Mucosa of descending colon (tissue), 3 donors: ENCODE results near the gene GLDN. TPM values are rescaled to one million over a fixed set of nuclear protein-coding genes. Genes with fewer than 3 reads are reported as not detected.
"Not testable (repeated sequence)": the region's sequence is repeated elsewhere in the genome, so short reads cannot be mapped to it uniquely, and the experiment has no call there.

ENCODE experiments used
- ATAC-seq: fragments of 200-7000 bp; cut with Tn5 transposase; one replicate; pipeline ENCODE4 v1.9.1; 2020; ENCODE audit warnings: mild to moderate bottlenecking, moderate library complexity
- DNase-seq, 3 donors: peaks; one replicate each; pipeline ENCODE4 v3.0.0-alpha.2; 2020
- H3K36me3 ChIP-seq: fragments of 200-600 bp; one replicate; pipeline ENCODE4 v1.8.0; 2021; ENCODE audit warnings: low read depth, mild to moderate bottlenecking
- H3K4me1 ChIP-seq: fragments of 200-600 bp; one replicate; pipeline ENCODE4 v1.8.0; 2021; ENCODE audit warnings: low read depth, mild to moderate bottlenecking
- H3K4me3 ChIP-seq: fragments of 200-600 bp; one replicate; pipeline ENCODE4 v1.8.0; 2021; ENCODE audit warnings: mild to moderate bottlenecking
- H3K9me3 ChIP-seq: fragments of 200-600 bp; one replicate; pipeline ENCODE4 v1.8.0; 2021; ENCODE audit warnings: mild to moderate bottlenecking
- CTCF ChIP-seq: fragments of 200-600 bp; IDR thresholded peaks from one replicate; pipeline ENCODE4 v1.8.0; 2022; ENCODE audit warnings: antibody characterized with exemption, mild to moderate bottlenecking
- intact Hi-C, 2 donors: fragments of 100-400 bp; cut with DNase I in 1 of 2; cut with micrococcal nuclease in 1 of 2; formaldehyde crosslinking; loops; one replicate each; pipeline versions ENCODE4 v1.11.0 to v1.11.1; 2022; cut with DNase I, micrococcal nuclease
- total RNA-seq, 3 donors: library from RNA; stranded (reverse); fragmentation: NEBNext Ultra II Directional in 2 of 3; extraction: Animal tissue kit (Norgen Biotek cat#: 25700) in 2 of 3; gene quantifications; one replicate each; pipeline versions ENCODE4 v1.2.1 to v1.2.4, GENCODE V29; 2021 to 2023
- donor health status: DM: no; HTN: no; CAD: no; lungs with moderate emphysema.
- donor health status: DM: no; HTN: no; CAD: no.
- donor health status: DM: no; HTN: yes; CAD: no.

GLDN gene
- total RNA-seq, 3 donors from 2014 or later, result 3.5 to 10.0 (median 5.3) TPM

GRCh38 chr15:51438526-51438925 is 97.1 kb downstream of the GLDN start:
- no peak for ATAC-seq
- no peak for DNase-seq
- intact Hi-C loops, result no loop called here
- Histone ChIP-seq H3K9me3 (no peaks in the 10 kb centered on the region), H3K4me3 (no peak overlapping the region), H3K36me3 (no peaks in the 10 kb centered on the region), H3K4me1 (no peaks in the 10 kb centered on the region)
- no peak for TF ChIP-seq CTCF

DNA sequence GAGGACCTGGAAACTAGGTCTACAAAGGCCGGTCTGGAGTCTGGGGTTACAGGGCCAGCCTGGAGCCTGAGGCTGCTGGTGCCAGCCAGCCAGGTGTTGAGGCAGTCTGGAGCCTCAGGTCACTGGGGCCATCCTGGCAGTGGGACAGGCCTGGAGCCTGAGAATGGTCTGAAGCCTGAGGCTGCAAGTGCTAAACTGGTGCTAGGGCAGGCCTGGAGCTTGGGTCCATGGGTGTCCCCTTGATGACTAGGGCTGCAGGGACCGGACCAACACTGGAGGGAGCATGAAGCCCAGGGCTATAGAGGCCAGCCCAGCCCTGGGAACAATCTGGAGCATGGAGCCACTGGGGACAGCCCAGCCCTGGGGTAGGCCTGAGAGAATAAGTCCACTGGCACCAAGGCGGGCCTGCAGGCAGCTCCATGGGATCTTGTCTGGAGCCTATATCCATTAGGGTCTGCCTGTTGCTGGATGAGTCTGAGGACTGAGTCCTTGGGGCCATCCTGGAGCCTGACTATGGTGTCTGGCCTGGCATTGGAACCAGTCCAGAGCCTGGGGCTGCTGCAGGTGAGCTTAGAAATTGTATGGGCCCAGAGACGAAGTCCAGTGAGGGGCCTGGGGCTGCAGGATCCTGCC is 101.9 kb downstream of the GLDN start:
- ATAC-seq (no peak), DNase-seq (no peak)
- TF ChIP-seq CTCF, result no peak
- Histone ChIP-seq H3K4me1 (no peaks in the 10 kb centered on the region), H3K4me3 (no peak overlapping the region), H3K9me3 (no peaks in the 10 kb centered on the region), H3K36me3 (no peaks in the 10 kb centered on the region)
- intact Hi-C loops, result no loop called here

GRCh38 chr15:51444112-51444511 is 102.7 kb downstream of the GLDN start:
- intact Hi-C loops, result no loop called here
- Histone ChIP-seq H3K9me3 (no peaks in the 10 kb centered on the region), H3K4me1 (no peaks in the 10 kb centered on the region), H3K36me3 (peaks cover 4% of the 10 kb centered on the region), H3K4me3 (no peak overlapping the region)
- ATAC-seq, result no peak
- no peak for TF ChIP-seq CTCF
- DNase-seq, result no peak

GRCh38 chr15:51444807-51445206 is 103.4 kb downstream of the GLDN start:
- ATAC-seq (no peak), DNase-seq (no peak)
- Histone ChIP-seq H3K9me3 (no peaks in the 10 kb centered on the region), H3K4me3 (no peak overlapping the region), H3K36me3 (peaks cover 5% of the 10 kb centered on the region), H3K4me1 (no peaks in the 10 kb centered on the region)
- TF ChIP-seq CTCF, result no peak
- intact Hi-C loops, result no loop called here

GRCh38 chr15:51446029-51446744 is 104.7 kb downstream of the GLDN start:
- H3K9me3 ChIP-seq, H3K4me1 ChIP-seq, H3K4me3 ChIP-seq, intact Hi-C loops, H3K36me3 ChIP-seq, ATAC-seq, DNase-seq: not testable (repeated sequence)

- intact Hi-C loops, result no loop called here
- Histone ChIP-seq H3K4me3 (no peak overlapping the region), H3K4me1 (no peaks in the 10 kb centered on the region), H3K36me3 (peaks cover 5% of the 10 kb centered on the region), H3K9me3 (no peaks in the 10 kb centered on the region)
- ATAC-seq (no peak), DNase-seq (no peak)
- TF ChIP-seq CTCF, result no peak
Measured at GRCh38 chr15:51447855-51448621, 106.6 kb downstream of the GLDN start.
